HG03442 (cell line): ENCODE measurements around the gene RCC2.
A peak's percentile ranks its signal among the peaks of the same experiment; 100 is the strongest.
"Not testable (repeated sequence)": the region's sequence is repeated elsewhere in the genome, so short reads cannot be mapped to it uniquely, and the experiment has no call there.

Experiments
- ATAC-seq: cut with Tn5 transposase; IDR thresholded peaks from one replicate; pipeline ENCODE4 v1.9.1; 2021; ENCODE audit warnings: mild to moderate bottlenecking, moderate library complexity; ENCODE audit not compliant: unreplicated experiment

Gene RCC2

DNA sequence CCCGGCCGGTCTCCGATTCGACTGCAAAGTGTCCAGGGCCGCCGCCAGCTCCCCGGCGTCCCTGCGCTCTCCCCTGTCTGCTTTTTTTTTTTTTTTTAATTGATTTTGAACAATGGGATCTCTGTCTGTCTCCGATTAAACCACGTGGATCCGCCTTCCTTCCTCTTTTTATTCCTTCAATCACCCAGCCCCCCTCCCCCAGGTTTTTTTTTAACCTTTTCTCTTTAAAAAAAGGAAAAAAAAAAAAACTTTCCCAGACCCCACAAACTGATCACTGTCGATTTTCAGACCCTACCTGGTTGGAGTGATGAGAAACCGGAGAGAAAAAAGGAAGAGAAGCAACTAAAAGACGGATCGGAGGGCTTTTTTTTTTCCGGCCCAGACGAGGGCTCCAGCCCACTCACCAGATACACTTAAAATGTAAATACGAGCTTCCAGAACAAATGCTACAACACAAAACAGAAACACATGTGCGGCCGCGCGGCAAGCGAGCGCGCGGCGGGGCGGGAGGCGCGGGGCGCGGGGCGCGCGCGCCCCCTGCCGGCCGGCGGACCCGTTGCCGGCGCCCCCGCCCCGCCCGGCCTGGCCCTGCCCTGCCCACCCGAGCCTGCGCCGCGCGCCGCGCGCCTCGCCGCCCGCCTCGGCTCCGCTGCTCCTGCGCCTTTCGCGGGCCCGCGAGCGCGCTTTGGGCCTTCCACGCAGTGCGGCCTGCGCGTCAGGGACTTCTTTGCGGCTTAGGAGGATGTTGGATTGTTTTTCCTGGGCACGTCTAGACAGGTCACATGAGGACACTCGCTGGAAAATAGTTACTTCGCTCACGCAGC lies at the start of gene RCC2:
Gene RCC2 (minus strand): TSS at position 428 of the 824 bp plus-strand sequence. CDS start 1,163 bp downstream, outside the sequence.
- ATAC-seq: peak; percentile 39

DNA sequence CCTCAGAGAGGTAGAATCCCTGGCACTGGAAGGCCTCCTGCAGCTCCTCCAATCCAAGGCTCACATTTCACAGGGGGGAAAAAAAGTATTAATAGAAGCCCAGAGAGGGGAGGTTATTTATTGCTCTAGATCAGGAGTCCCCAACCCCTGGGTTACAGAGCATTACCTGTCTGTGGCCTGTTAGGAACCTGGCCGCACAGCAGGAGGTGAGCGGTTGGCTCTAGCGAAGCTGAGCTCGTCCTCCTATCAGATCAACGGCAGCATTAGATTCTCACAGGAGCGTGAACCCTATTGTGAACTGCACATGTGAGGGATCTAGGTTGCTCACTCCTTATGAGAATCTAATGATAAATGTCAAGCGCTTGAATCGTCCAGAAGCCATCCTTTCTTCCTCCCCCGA lies 46.8 kb upstream of the RCC2 start:
- ATAC-seq: no peak

DNA sequence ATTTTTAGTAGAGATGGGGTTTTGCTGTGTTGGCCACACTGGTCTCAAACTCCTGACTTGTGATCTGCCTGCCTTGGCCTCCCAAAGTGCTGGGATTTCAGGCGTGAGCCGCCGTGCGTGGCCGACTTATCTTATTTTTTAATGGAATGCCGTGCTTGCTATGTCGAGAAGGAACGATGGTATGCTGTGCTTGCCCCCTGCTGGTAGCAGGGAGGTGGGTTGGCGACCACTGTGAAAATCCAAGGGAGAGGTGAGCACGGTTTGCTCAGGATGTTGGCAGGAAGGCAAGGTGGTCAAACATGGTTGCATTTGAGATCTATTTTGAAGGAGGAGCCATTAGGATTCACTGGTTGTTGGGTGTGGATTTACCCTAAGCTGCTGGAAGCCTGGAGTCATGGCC lies 45.8 kb upstream of the RCC2 start:
- ATAC-seq: no peak

DNA sequence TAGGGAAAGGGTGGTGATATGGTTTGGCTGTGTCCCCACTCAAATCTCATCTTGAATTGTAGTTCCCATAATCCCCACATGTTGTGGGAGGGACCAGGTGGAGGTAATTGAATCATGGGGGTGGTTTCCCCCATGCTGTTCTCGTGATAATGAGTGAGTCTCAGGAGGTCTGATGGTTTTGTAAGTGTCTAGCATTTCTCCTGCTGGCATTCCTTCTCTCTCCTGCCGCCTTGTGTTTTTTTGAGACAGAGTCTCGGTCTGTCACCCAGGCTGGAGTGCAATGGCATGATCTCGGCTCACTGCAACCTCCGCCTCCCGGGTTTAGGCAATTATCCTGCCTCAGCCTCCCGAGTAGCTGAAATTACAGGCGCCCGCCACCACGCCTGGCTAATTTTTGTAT lies 42.5 kb upstream of the RCC2 start:
- not testable (repeated sequence) for ATAC-seq

DNA sequence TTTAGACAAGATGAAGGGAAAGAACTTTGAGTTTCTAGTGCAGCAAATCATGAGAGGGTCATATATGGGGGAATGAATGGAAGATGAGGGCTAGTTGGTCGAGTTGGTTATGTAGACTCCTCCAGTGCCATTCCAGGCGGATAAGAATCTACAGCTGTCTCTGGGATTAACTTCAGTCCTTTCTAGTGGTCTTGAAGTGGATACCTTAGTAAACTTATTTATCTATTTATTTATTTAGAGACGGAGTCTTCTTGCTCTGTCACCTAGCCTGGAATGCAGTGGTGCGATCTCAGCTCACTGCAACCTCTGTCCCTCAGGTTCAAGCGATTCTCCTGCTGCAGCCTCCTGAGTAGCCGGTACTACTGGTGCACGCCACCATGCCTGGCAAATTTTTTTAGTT lies 41.4 kb upstream of the RCC2 start:
- no peak for ATAC-seq

DNA sequence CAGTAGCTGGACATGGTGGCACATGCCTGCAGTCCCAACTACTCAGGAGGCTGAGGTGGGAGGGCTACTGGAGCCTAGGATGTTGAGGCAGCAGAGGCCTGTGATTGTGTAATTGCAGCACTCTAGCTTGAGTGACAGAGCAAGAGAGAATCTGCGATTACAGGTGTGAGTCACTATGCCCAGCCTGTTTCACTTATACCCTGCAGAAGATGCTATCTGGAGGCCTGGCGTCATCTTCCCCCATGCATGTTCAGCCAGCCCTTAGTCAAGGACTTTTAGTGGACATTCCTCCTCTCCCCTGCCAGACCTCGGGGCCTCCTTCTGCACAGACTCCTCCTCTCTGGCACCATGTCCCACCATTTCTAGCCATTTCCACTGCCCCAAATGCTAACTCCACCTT lies 36.3 kb upstream of the RCC2 start:
- ATAC-seq: no peak

DNA sequence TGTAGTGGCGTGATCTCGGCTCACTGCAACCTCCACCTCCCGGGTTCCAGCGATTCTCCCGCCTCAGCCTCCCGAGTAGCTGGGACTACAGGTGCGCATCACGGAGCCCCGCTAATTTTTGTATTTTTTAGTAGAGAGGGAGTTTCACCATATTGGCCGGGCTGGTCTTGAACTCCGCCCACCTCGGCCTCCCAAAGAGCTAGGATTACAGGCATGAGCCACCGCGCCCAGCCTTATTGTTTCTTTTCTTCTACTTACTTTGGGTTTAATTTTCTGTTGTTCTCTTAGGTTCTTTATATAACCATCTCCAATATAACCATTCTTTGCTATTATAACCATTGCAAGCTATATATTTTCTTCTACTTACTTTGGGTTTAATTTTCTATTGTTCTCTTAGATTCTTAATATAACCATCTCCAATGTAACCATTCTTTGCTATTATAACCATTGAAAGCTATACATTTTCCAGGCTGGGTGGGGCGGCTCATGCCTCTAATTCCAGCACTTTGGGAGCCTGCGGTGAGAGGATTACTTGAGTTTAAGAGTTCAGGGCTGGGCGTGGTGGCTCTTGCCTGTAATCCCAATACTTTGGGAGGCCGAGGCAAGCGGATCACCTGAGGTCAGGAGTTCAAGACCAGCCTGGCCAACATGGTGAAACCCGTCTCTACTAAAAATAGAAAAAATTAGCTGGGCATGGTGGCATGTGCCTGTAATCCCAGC lies 35.5 kb upstream of the RCC2 start:
- ATAC-seq: not testable (repeated sequence)

DNA sequence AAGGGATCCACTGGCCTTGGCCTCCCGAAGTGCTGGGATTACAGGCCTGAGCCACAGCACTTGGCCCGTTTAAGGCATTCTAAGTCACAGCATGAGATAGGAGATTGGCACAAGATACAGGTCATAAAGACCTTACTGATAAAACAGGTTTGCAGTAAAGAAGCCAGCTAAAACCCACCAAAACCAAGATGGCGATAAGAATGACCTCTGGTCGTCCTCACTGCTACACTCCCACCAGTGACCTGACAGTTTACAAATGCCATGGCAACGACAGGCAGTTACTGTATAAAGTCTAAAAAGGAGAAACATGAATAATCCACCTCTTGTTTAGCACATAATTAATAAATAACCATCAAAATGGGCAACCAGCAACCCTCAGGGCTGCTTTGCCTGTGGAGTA lies 33.3 kb upstream of the RCC2 start:
- no peak for ATAC-seq

DNA sequence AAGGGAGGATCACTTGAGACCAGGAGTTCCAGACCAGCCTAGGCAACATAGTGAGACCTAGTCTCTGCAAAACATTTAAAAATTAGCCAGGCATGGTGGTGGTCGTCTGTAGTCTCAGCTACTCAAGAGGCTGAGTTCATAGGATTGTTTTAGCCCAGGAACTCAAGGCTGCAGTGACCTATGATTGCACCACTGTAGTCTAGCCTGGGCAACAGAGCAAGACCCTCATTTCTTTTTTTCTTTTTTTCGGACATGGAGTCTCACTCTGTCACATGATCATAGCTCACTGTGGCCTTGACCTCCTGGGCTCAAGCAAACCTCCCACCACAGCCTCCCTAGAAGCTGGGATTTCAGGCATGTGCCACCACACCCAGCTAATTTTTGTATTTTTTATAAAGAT lies 31.9 kb upstream of the RCC2 start:
- ATAC-seq: no peak

DNA sequence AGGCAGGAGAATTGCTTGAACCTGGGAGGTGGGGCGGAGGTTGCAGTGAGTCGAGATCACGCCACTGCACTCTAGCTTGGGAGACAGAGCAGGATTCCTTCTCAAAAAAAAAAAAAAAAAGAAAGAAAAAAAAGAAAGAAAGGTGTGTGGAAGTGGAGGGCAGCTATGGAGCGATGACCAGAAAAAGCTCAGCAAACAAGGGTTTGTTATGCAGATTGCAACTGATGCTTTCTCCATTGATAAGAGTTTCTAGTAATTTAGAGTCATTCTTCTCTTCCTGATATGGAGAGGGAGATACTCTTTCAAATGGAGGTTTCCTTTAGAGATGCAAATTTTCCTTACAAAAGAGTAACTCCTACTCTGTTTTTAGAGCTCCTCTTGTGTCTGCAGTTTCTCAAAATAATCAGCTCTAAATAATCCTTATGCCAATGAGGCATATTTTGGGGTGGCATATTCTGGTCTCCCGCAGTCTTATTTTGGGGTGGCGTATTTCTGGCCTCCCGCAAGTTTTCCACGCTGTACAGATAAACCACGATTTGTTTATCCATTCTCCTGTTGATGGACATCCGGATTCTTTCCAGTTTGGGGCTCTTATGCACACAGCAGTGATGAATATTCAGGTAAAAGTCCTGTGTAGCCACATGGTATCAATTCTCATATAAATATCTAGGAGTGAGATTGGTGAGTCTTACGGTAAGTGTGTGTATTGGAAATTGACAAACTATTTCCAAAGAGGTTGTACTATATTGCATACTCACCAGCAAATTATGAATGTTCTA lies 30.7 kb upstream of the RCC2 start:
- no peak for ATAC-seq

DNA sequence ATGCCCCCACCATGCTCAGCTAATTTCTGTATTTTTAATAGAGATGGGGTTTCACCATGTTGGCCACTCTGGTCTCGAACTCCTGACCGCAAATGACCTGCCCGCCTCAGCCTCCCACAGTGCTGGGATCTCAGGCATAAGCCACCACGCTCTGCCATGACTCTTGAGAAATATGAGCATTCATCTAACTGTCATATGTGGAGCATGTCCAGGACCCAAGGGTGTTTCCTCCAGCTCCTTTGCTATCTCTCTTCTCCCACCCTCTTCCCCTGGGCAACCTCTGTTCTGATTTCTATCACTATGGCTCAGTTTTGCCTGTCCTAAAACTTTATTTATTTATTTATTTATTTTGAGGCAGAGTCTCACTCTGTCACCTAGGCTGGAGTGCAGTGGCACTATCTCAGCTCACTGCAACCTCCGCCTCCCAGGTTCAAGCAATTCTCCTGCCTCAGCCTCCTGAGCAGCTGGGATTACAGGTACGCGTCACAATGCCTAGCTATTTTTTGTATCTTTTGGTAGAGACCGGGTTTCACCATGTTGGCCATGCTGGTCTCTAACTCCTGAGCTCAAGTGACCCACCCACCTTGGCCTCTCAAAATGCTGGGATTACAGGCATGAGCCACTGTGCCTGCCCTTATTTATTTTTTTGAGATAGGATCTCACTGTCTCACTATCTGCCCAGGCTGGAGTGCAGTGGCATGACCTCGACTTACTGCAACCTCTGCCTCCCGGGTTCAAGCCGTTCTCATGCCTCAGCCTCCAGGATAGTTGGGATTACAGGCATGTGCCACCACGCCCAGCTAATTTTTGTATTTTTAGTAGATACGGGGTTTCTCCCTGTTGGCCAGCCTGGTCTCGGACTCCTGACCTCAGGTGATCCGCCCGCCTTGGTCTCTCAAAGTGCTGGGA lies 29.1 kb upstream of the RCC2 start:
- not testable (repeated sequence) for ATAC-seq

DNA sequence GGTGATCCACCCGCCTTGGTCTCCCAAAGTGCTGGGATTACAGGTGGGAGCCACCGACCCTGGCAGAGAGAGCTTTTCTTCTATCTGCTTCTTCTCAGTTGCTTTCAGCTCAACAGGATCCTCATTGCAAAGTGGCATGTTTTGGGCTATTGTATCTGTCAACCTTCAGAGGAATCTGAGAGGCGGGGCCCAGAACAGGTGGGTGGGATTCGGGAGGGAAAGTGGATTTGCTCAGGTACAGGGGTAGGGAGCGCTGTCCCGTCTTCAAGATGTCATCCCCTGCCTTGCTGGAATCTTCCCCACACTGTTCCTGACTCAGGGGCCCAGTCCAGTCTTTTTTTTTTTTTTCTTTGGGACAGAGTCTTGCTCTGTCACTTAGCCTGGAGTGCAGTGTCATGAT lies 26.9 kb upstream of the RCC2 start:
- no peak for ATAC-seq

DNA sequence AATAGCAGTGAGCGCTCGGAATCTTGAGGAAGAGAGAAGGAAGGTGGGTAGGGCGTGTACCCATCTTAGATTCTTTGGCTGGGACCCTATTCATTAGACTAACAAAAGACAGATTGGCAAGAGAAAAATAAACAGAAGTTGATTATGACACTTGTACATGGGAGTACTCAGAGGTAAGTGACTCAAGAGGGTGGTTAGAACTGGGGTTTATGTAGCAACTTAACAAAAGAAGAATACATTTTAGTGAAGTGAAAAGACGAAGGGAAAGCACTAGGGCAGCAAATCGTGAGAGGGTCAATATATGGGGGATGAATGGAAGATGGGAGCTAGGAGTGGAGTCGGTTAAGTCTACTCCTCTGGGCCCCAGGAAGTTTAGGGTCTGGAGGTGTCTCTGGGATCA lies 25.8 kb upstream of the RCC2 start:
- ATAC-seq: no peak

DNA sequence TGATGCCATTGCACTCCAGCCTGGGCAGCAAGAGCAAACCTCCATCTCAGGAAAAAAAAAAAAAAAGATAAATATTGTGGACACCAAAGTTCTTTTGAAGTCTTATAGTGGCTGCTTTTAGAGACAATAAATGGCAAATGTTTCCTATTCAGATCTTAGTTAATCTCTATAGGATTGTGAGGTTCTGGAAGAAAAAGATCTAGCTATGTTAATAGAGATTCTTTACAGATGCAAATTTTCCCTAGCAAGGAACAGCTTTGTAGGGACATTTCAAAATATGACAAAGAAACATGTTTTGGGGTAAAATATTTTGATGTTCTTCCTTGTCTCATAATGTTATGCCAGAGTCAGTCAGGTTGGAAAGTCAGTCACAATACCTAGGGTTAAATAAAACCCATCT lies 24.5 kb upstream of the RCC2 start:
- no peak for ATAC-seq

DNA sequence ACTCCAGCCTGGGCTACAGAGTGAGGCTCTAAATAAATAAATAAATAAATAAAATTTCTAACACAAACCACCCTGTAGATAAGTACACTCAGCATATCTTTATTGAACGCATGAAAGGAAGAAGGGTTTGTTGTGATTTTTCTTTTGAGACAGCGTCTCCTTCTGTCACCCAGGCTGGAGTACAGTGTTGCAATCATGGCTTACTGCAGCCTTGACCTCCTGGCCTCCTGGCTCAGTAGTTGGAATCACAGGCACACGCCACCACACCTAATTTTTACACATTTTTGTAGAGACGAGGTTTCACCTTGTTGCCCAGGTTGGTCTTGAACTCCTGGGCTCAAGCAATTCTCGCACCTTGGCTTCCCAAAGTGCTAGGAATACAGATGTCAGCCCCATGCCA lies 23.2 kb upstream of the RCC2 start:
- no peak for ATAC-seq

DNA sequence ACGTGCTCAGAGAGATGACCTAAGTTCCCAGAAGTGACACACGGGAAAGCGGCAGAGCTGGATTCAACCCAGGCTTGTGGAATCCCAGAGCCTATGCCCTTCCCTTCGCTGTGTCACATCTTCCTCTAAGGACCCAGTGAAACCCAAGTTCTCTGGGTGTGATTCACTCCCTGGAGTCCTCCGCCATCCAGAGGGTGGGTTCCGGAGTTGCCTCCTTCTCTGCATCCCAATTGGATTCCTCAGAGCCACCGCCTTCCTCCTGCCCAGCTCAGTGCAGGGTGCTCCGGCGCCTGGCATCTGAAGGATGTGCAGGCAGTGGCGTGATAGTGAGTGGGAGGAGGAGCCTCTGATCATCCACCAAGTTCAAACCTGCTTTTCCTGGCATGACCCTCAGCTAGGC lies 20.7 kb upstream of the RCC2 start:
- ATAC-seq: no peak

DNA sequence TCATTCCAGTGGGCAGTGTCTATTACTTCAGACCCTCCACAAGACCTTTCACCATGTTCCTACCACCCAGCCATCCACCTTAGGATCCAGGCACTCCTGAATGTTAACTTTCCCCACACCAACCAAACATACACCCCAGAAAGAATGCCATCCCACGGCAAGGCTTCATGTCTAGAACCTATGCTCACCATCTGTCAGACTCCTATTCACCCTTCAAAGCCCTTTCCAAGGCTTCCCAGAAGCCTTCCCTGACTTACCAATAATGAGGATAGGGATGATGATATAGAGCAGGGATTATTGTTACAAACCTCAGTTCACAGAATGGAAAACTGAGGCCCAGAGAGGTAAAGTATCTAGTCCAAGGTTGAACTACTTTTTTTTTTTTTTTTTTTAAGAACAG lies 19.3 kb upstream of the RCC2 start:
- no peak for ATAC-seq

DNA sequence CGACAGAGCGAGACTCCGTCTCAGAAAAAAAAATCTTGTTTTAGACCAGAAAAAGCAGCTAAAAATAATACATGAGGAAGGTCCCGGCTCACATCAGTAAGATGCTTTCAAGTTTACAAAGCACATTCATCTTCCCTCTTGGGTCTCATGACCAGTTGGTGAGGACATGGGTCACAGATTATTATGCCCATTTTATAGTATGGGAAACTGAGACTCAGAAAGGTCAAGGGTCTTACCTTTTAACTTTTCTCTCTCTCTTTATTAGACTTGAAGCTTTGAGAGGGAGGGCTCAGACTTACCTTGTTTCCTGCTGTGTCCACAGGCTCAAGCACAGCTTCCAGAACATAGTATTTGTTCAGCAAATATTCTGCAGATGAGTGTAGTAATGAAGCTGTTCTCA lies 13.2 kb upstream of the RCC2 start:
- ATAC-seq: no peak

DNA sequence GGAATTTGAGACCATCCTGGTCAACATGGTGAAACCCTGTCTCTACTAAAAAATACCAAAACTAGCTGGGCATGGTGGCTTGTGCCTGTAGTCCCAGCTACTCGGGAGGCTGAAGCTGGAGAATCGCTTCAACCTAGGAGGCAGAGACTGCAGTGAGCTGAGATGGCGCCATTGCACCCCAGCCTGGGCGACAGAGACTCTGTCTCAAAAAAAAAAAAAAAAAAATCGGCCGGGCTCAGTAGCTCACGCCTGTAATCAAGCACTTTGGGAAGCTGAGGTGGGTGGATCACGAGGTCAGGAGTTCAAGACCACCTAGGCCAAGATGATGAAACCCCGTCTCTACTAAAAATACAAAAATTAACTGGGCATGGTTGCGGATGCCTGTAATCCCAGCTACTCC lies 12.7 kb upstream of the RCC2 start:
- not testable (repeated sequence) for ATAC-seq

DNA sequence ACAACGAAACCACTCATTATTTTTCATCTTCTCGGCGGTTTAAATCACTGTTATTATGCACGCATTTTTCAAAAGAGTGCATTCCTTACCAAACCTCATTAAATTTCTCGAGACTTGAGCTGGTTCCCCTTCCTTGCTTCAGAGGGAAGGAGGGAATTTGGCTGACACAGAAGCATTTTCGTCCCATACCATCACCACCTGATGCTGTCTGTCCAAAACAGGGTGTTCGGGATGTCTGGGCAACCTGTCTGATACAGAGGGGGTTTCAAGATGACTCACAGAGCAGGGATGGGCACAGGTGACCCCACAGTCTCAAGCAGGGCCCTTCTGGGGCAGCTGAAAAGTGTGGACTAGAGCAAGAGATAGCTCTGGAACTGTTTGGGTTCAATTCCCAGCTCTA lies 12.3 kb upstream of the RCC2 start:
- no peak for ATAC-seq
